ENCODE results near the gene QPCT.
"Not testable (repeated sequence)": the region's sequence is repeated elsewhere in the genome, so short reads cannot be mapped to it uniquely, and the experiment has no call there.

The QPCT gene

DNA sequence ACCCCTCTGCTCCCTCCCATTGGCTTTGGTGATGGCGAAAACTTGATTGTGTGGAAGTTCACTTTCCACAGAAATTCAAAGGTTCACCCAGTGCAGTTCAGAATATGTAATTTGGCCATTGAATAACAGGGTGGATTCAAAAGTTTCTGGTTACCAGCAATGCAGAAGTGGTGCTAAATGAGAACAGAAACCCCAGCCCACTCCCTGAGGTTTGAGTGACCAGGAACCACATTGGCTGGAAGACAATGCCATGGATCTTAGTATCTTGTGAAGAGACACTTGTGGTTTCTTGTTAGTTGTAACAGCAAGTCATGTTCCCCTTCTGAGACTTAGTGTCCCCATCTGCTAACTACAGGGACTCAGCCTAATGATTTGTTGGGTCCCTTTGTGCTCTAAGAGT is 49.8 kb downstream of the QPCT start:
- TF ChIP-seq POU2F2 (IDR thresholded peaks at IDR 0.05; ENCODE audit: low read depth, low read length), result peak; percentile 74
- TF ChIP-seq POLR2A (IDR thresholded peaks at IDR 0.05; ENCODE audit: low read depth, low read length), result no peak
- peak; percentile 92 for TF ChIP-seq SPI1 (IDR thresholded peaks at IDR 0.05; ENCODE audit: low read depth, low read length)
- FAIRE-seq, result peak; percentile 54
- DNase-seq (ENCODE audit: insufficient read length, low spot score), result no peak

DNA sequence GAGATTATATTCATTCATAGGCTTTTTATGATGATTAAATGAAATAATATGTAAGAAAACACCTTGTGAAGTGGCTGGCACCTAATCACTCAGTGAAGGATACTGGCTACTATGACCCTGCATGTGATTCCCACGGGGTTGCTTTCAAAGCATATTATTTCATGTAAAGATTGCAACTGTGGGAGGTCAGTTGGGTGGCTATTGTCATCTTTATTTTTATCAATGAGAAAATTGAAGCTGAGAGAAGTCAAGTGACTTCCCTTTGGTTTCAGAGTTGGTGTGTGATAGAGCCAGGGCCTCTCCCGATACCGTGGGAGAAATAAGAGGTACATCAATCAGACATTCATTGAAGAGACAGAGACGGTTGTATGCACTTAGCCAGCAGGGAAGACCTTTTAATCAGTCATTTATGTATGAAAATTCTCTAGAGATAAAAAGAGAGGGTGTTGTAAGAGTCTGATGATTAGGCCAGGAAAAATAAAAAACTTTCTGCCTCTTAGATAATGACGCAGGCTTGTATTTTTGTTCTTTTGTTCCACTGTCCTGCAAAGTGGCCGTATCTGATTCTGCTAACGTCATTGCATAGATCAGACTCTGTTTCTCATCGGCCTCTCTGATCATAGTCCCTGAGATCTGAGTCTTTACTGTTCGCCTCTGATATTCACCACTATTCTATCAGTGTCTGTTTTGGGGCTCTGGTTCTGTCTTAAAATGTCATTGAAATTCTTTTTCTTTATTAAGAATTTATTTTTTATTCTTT is 50.5 kb downstream of the QPCT start:
- no peak for DNase-seq (ENCODE audit: insufficient read length, low spot score)

GRCh38 chr2:37396890-37397565 is 52.6 kb downstream of the QPCT start:
- TF ChIP-seq SPI1 (IDR thresholded peaks at IDR 0.05; ENCODE audit: low read depth, low read length) (no peak), TAF1 (IDR thresholded peaks at IDR 0.05; ENCODE audit: low read depth, low read length) (no peak), PAX5 (IDR thresholded peaks at IDR 0.05; ENCODE audit: insufficient read depth, low read length, severe bottlenecking) (no peak), POLR2A (IDR thresholded peaks at IDR 0.05; ENCODE audit: low read depth, low read length) (no peak), POU2F2 (IDR thresholded peaks at IDR 0.05; ENCODE audit: low read depth, low read length) (no peak), POLR2AphosphoS5 (IDR thresholded peaks at IDR 0.05; ENCODE audit: low read depth, low read length) (no peak)
- FAIRE-seq (peak; percentile 52), DNase-seq (ENCODE audit: insufficient read length, low spot score) (no peak)

More for the DNA sequence above, 50.5 kb downstream of the QPCT start:
- no peak for TF ChIP-seq POU2F2 (IDR thresholded peaks at IDR 0.05; ENCODE audit: low read depth, low read length)
- no peak for FAIRE-seq

- no peak for TF ChIP-seq TAF1 (IDR thresholded peaks at IDR 0.05; ENCODE audit: low read depth, low read length)
- no peak for TF ChIP-seq POLR2AphosphoS5 (IDR thresholded peaks at IDR 0.05; ENCODE audit: low read depth, low read length)
- TF ChIP-seq PAX5 (IDR thresholded peaks at IDR 0.05; ENCODE audit: insufficient read depth, low read length, severe bottlenecking), result no peak
- no peak for TF ChIP-seq POLR2A (IDR thresholded peaks at IDR 0.05; ENCODE audit: low read depth, low read length)
- no peak for TF ChIP-seq SPI1 (IDR thresholded peaks at IDR 0.05; ENCODE audit: low read depth, low read length)
- TF ChIP-seq POU2F2 (IDR thresholded peaks at IDR 0.05; ENCODE audit: low read depth, low read length), result no peak
- FAIRE-seq, result no peak
Measured at GRCh38 chr2:37398990-37399389, 54.6 kb downstream of the QPCT start.

GRCh38 chr2:37400041-37400440 is 55.6 kb downstream of the QPCT start:
- TF ChIP-seq POU2F2 (IDR thresholded peaks at IDR 0.05; ENCODE audit: low read depth, low read length), result no peak
- no peak for TF ChIP-seq POLR2AphosphoS5 (IDR thresholded peaks at IDR 0.05; ENCODE audit: low read depth, low read length)
- TF ChIP-seq PAX5 (IDR thresholded peaks at IDR 0.05; ENCODE audit: insufficient read depth, low read length, severe bottlenecking), result no peak
- TF ChIP-seq POLR2A (IDR thresholded peaks at IDR 0.05; ENCODE audit: low read depth, low read length), result no peak
- TF ChIP-seq TAF1 (IDR thresholded peaks at IDR 0.05; ENCODE audit: low read depth, low read length), result no peak
- no peak for TF ChIP-seq SPI1 (IDR thresholded peaks at IDR 0.05; ENCODE audit: low read depth, low read length)
- DNase-seq (ENCODE audit: insufficient read length, low spot score) (no peak), FAIRE-seq (no peak)

More at GRCh38 chr2:37398990-37399389, 54.6 kb downstream of the QPCT start:
- no peak for DNase-seq (ENCODE audit: insufficient read length, low spot score)

- FAIRE-seq, result no peak
- DNase-seq (ENCODE audit: insufficient read length, low spot score), result no peak
- TF ChIP-seq POLR2AphosphoS5 (IDR thresholded peaks at IDR 0.05; ENCODE audit: low read depth, low read length), result no peak
- TF ChIP-seq SPI1 (IDR thresholded peaks at IDR 0.05; ENCODE audit: low read depth, low read length), result no peak
- no peak for TF ChIP-seq PAX5 (IDR thresholded peaks at IDR 0.05; ENCODE audit: insufficient read depth, low read length, severe bottlenecking)
- no peak for TF ChIP-seq TAF1 (IDR thresholded peaks at IDR 0.05; ENCODE audit: low read depth, low read length)
- TF ChIP-seq POU2F2 (IDR thresholded peaks at IDR 0.05; ENCODE audit: low read depth, low read length), result no peak
- TF ChIP-seq POLR2A (IDR thresholded peaks at IDR 0.05; ENCODE audit: low read depth, low read length), result no peak
Measured at GRCh38 chr2:37402636-37403035, 58.2 kb downstream of the QPCT start.

GRCh38 chr2:37405781-37406180 is 61.4 kb downstream of the QPCT start:
- FAIRE-seq (no peak), DNase-seq (ENCODE audit: insufficient read length, low spot score) (no peak)
- no peak for TF ChIP-seq PAX5 (IDR thresholded peaks at IDR 0.05; ENCODE audit: insufficient read depth, low read length, severe bottlenecking)
- TF ChIP-seq POU2F2 (IDR thresholded peaks at IDR 0.05; ENCODE audit: low read depth, low read length), result no peak
- no peak for TF ChIP-seq POLR2AphosphoS5 (IDR thresholded peaks at IDR 0.05; ENCODE audit: low read depth, low read length)
- no peak for TF ChIP-seq SPI1 (IDR thresholded peaks at IDR 0.05; ENCODE audit: low read depth, low read length)
- TF ChIP-seq TAF1 (IDR thresholded peaks at IDR 0.05; ENCODE audit: low read depth, low read length), result no peak
- no peak for TF ChIP-seq POLR2A (IDR thresholded peaks at IDR 0.05; ENCODE audit: low read depth, low read length)

- DNase-seq (ENCODE audit: insufficient read length, low spot score) (no peak), FAIRE-seq (no peak)
- TF ChIP-seq SPI1 (IDR thresholded peaks at IDR 0.05; ENCODE audit: low read depth, low read length) (no peak), TAF1 (IDR thresholded peaks at IDR 0.05; ENCODE audit: low read depth, low read length) (no peak), PAX5 (IDR thresholded peaks at IDR 0.05; ENCODE audit: insufficient read depth, low read length, severe bottlenecking) (no peak), POU2F2 (IDR thresholded peaks at IDR 0.05; ENCODE audit: low read depth, low read length) (no peak), POLR2A (IDR thresholded peaks at IDR 0.05; ENCODE audit: low read depth, low read length) (no peak), POLR2AphosphoS5 (IDR thresholded peaks at IDR 0.05; ENCODE audit: low read depth, low read length) (no peak)
Measured at GRCh38 chr2:37412231-37412630, 67.8 kb downstream of the QPCT start.

GRCh38 chr2:37413911-37414469 is 69.6 kb downstream of the QPCT start:
- not testable (repeated sequence) for DNase-seq (ENCODE audit: insufficient read length, low spot score); FAIRE-seq

DNA sequence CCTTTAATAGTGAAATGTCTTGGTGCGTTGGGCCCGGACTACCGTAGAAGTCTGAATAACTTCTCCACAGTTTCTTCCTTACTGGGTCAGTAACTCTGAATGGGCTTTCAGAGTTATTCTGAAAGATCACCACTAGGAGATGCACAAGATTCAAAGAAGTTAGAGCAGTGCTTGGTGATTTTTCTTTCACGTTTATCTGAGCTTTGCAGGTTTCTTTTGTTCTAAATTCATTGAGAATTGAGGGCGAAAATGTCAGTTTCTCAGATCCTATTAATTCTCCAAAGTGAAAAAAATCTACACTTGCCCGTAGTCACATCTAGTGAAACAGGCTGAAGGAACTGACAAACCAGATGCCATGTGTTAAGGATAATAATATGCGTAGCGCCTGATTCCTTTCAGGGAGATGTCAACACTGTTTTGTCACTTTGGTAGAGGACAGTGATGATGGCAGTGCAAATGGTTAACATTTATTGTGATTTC is 70.1 kb downstream of the QPCT start:
- no peak for TF ChIP-seq POLR2A (IDR thresholded peaks at IDR 0.05; ENCODE audit: low read depth, low read length)
- no peak for TF ChIP-seq SPI1 (IDR thresholded peaks at IDR 0.05; ENCODE audit: low read depth, low read length)
- no peak for TF ChIP-seq POU2F2 (IDR thresholded peaks at IDR 0.05; ENCODE audit: low read depth, low read length)
- TF ChIP-seq POLR2AphosphoS5 (IDR thresholded peaks at IDR 0.05; ENCODE audit: low read depth, low read length), result no peak
- no peak for TF ChIP-seq PAX5 (IDR thresholded peaks at IDR 0.05; ENCODE audit: insufficient read depth, low read length, severe bottlenecking)
- no peak for TF ChIP-seq TAF1 (IDR thresholded peaks at IDR 0.05; ENCODE audit: low read depth, low read length)
- no peak for DNase-seq (ENCODE audit: insufficient read length, low spot score)
- FAIRE-seq, result peak; percentile 35

Data from GM12891 (cell line).